OCI-LY1 (cell line): Measurements from ENCODE around the gene SYT9.

ENCODE experiments used
- H2AFZ ChIP-seq: fragments of 200-600 bp; sonication (generic), shearing (Covaris generic); 2 replicates; pipeline ENCODE4 v1.6.0; 2014; ENCODE audit warnings: antibody characterized with exemption, mild to moderate bottlenecking, low read length
- H3F3A ChIP-seq: fragments of 200-600 bp; sonication (generic), shearing (Covaris generic); 2 replicates; pipeline ENCODE4 v1.6.0; 2014; ENCODE audit warnings: mild to moderate bottlenecking, antibody characterized with exemption, low read length, moderate library complexity; ENCODE audit not compliant: insufficient read depth
- H3K27ac ChIP-seq: fragments of 200-600 bp; sonication (generic); 2 replicates; pipeline ENCODE4 v1.5.1; 2014; ENCODE audit warnings: low read length, mixed run types, mild to moderate bottlenecking, low read depth; ENCODE audit not compliant: poor library complexity, severe bottlenecking
- H3K27me3 ChIP-seq: fragments of 200-600 bp; sonication (generic); 2 replicates; pipeline ENCODE4 v1.6.0; 2014; ENCODE audit warnings: antibody characterized with exemption, mild to moderate bottlenecking, low read length, moderate library complexity; ENCODE audit not compliant: insufficient read depth
- H3K36me3 ChIP-seq: fragments of 200-600 bp; sonication (generic); 2 replicates; pipeline ENCODE4 v1.6.1; 2014; ENCODE audit warnings: mild to moderate bottlenecking, antibody characterized with exemption, low read length, moderate library complexity, mixed read lengths; ENCODE audit not compliant: insufficient read depth
- H3K4me1 ChIP-seq: fragments of 200-600 bp; sonication (generic); 2 replicates; pipeline ENCODE4 v1.5.1; 2014; ENCODE audit warnings: mild to moderate bottlenecking, low read length, moderate library complexity; ENCODE audit not compliant: insufficient read depth, severe bottlenecking
- H3K4me2 ChIP-seq: fragments of 200-600 bp; sonication (generic), shearing (Covaris generic); 2 replicates; pipeline ENCODE4 v1.6.1; 2014; ENCODE audit warnings: low read length
- H3K4me3 ChIP-seq: fragments of 200-600 bp; sonication (generic); 2 replicates; pipeline ENCODE4 v1.5.1; 2014; ENCODE audit warnings: low read length, low read depth, mild to moderate bottlenecking, mixed read lengths; ENCODE audit not compliant: poor library complexity, severe bottlenecking
- H3K79me2 ChIP-seq: fragments of 200-600 bp; shearing (Covaris generic); 2 replicates; pipeline ENCODE4 v1.6.1; 2016; ENCODE audit warnings: mixed run types, low read length, mixed read lengths; ENCODE audit not compliant: insufficient read depth
- H3K9ac ChIP-seq: fragments of 200-600 bp; sonication (generic), shearing (Covaris generic); 2 replicates; pipeline ENCODE4 v1.6.1; 2014; ENCODE audit warnings: mild to moderate bottlenecking, low read length, mixed read lengths
- H3K9me2 ChIP-seq: fragments of 200-600 bp; sonication (generic), shearing (Covaris generic); 2 replicates; pipeline ENCODE4 v1.6.1; 2014; ENCODE audit warnings: low read depth, mild to moderate bottlenecking, low read length, mixed read lengths
- H3K9me3 ChIP-seq: fragments of 200-600 bp; shearing (Covaris generic); 2 replicates; pipeline ENCODE4 v1.6.1; 2014; ENCODE audit warnings: low read length, mixed read lengths
- H4K20me1 ChIP-seq: fragments of 200-600 bp; sonication (generic), shearing (Covaris generic); 2 replicates; pipeline ENCODE4 v1.6.0; 2016; ENCODE audit warnings: mild to moderate bottlenecking, low read length; ENCODE audit not compliant: insufficient read depth
- CTCF ChIP-seq: fragments of 200-600 bp; sonication (generic), shearing (Covaris generic); IDR thresholded peaks from 2 replicates; pipeline ENCODE4 v1.5.1; 2017; ENCODE audit warnings: mild to moderate bottlenecking, antibody characterized with exemption, low read length, moderate library complexity, mixed read lengths
- EZH2 ChIP-seq: fragments of 200-600 bp; sonication (generic), shearing (Covaris generic); IDR thresholded peaks from 2 replicates; pipeline ENCODE4 v1.8.0; 2017; ENCODE audit warnings: borderline replicate concordance, mixed run types, mild to moderate bottlenecking, antibody characterized with exemption, low read length, moderate library complexity, mixed read lengths

Gene SYT9

GRCh38 chr11:7487360-7487759 is 235.7 kb downstream of the SYT9 start:
- Histone ChIP-seq H3K79me2 (no peaks in the 10 kb centered on the region), H3K4me2 (no peak overlapping the region), H3K4me1 (no peaks in the 10 kb centered on the region), H3F3A (no peaks in the 10 kb centered on the region), H3K9me3 (no peaks in the 10 kb centered on the region), H4K20me1 (no peaks in the 10 kb centered on the region), H3K4me3 (no peak overlapping the region), H3K9me2 (no peaks in the 10 kb centered on the region), H3K9ac (no peak overlapping the region), H2AFZ (no peak overlapping the region), H3K36me3 (no peaks in the 10 kb centered on the region), H3K27me3 (no peaks in the 10 kb centered on the region; the same call in 1 of the 2 replicates), H3K27ac (no peak overlapping the region)
- TF ChIP-seq CTCF = no peak
- no peak for TF ChIP-seq EZH2

- no peaks in the 10 kb centered on the region; the same call in 1 of the 2 replicates for H3K27me3 ChIP-seq
- no peaks in the 10 kb centered on the region for H3K9me3 ChIP-seq
- H3K4me2 ChIP-seq = no peak overlapping the region
- no peak overlapping the region for H3K27ac ChIP-seq
- H3K79me2 ChIP-seq = no peaks in the 10 kb centered on the region
- no peak overlapping the region for H2AFZ ChIP-seq
- no peak overlapping the region for H3K4me3 ChIP-seq
- TF ChIP-seq CTCF (no peak), EZH2 (no peak)
- H3K36me3 ChIP-seq = no peaks in the 10 kb centered on the region
- H3K9me2 ChIP-seq = no peaks in the 10 kb centered on the region
- peaks cover 12% of the 10 kb centered on the region for H3K4me1 ChIP-seq
- H3F3A ChIP-seq = no peaks in the 10 kb centered on the region
- H4K20me1 ChIP-seq = no peaks in the 10 kb centered on the region
- no peak overlapping the region for H3K9ac ChIP-seq
Observed at GRCh38 chr11:7488681-7489080, 237.0 kb downstream of the SYT9 start.

DNA sequence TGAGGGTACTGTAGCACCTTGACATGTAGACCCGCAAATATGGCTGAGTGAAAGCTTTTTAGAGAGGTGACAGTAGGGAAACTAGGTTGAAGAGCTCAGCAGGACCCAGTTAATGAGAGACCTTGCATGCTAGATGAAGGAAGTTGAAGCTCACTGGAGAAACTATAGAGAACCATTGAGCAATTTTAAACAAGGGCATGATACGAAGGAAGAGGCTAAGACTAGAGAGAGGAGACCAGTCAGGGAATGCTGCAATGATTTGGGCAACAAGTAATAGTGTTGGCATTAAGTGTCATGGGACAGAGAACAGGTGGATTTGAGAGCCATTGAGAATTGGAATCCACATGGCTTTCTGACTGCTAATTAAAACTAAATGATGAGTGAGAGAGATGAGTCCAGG is 237.7 kb downstream of the SYT9 start:
- Histone ChIP-seq H3K27me3 (no peaks in the 10 kb centered on the region; the same call in 1 of the 2 replicates), H3K27ac (no peak overlapping the region), H4K20me1 (no peaks in the 10 kb centered on the region), H3K36me3 (no peaks in the 10 kb centered on the region), H3K9me2 (no peaks in the 10 kb centered on the region), H3F3A (no peaks in the 10 kb centered on the region), H3K4me2 (no peak overlapping the region), H3K4me1 (peaks cover 19% of the 10 kb centered on the region), H3K9me3 (no peaks in the 10 kb centered on the region), H3K9ac (no peak overlapping the region), H3K79me2 (no peaks in the 10 kb centered on the region), H2AFZ (no peak overlapping the region), H3K4me3 (no peak overlapping the region)
- TF ChIP-seq EZH2 (no peak), CTCF (no peak)
